ENCODE results near the gene GNS. TPM values are rescaled to one million over a fixed set of nuclear protein-coding genes. Genes with fewer than 3 reads are reported as not detected.

The GNS gene
- polyA plus RNA-seq, 3 donors from 2014 or later = 64.5 to 113 (median 109) TPM

- no peaks in the 10 kb centered on the region for H3K9me3 Mint-ChIP-seq
Measured at GRCh38 chr12:64760808-64761573, 1.8 kb upstream of the GNS start.

DNA sequence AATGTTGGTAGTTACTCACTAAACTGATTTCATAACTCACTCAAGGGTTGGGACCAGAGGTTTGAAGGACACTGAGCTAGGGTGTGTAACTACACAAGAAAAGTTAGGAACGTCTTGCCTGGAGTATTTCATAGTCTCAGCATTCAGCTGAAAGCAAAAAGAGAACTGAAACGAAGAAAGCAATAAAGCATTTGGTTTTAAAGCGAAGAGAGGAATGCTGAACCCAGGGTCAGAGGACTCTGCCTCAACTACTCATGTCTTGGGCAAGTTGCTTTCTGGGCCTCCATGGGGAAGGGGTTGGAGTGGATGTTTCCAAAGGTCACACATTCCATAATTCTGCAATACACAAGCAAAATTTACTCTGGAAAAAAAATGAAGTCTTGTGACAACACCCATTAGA, 1.4 kb downstream of the GNS start:
- peak overlapping the region; percentile 39 to 72 (median 65) for H3K4me3 Mint-ChIP-seq
- DNase-seq = no peak
- peaks cover 70 to 88% of the 10 kb centered on the region in 2 donors for H3K4me1 Mint-ChIP-seq
- H3K36me3 Mint-ChIP-seq = peaks cover 4 to 16% (median 15%) of the 10 kb centered on the region in 3 donors
- peaks cover 0 to 11% (median 10%) of the 10 kb centered on the region in 3 donors for H3K27me3 Mint-ChIP-seq (ENCODE audit: low read depth in 3 of 3)
- peak overlapping the region; percentile 73 to 94 (median 78) for H3K27ac Mint-ChIP-seq
- no peaks in the 10 kb centered on the region for H3K9me3 Mint-ChIP-seq

More at GRCh38 chr12:64760808-64761573, 1.8 kb upstream of the GNS start:
- peak; percentile 74 to 82 (median 80) for DNase-seq
- Mint-ChIP-seq H3K36me3 (peaks cover 0 to 6% (median 5%) of the 10 kb centered on the region in 3 donors), H3K4me1 (peaks cover 59 to 72% of the 10 kb centered on the region in 2 donors), H3K27ac (peak overlapping the region; percentile 87 to 98 (median 94)), H3K4me3 (peak overlapping the region; percentile 92 to 100 (median 94)), H3K27me3 (ENCODE audit: low read depth in 3 of 3) (peaks cover 0 to 11% (median 8%) of the 10 kb centered on the region in 3 donors)

- Mint-ChIP-seq H3K27me3 (ENCODE audit: low read depth in 3 of 3) (peaks cover 0 to 11% (median 10%) of the 10 kb centered on the region in 3 donors), H3K27ac (peak overlapping the region in 3 of 6 donors; percentile 39 to 68 (median 53)), H3K9me3 (no peaks in the 10 kb centered on the region), H3K4me3 (no peak overlapping the region), H3K4me1 (peaks cover 60 to 76% of the 10 kb centered on the region in 2 donors), H3K36me3 (peaks cover 4 to 22% (median 17%) of the 10 kb centered on the region in 3 donors)
- DNase-seq = no peak
Measured at GRCh38 chr12:64756376-64756775, 2.8 kb downstream of the GNS start.

DNA sequence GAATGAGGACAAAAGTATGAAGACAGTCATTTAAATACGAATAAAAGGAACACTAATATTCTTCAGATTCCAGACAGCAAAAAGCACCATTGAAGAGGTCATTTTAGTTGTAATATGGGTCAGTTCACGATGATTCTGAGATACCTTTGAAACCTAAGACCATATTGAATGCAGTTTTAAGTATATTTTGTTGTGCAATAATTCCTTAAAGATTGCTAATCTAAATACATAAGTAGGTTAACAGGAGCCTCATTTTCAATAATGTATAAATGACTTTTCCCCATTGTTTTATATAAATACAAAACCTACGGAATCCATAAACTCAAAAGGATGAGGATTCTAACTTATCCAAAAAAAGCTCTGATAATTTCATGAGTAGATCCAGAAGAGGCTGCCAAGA, 5.8 kb downstream of the GNS start:
- no peak for DNase-seq
- Mint-ChIP-seq H3K9me3 (no peaks in the 10 kb centered on the region), H3K27ac (no peak overlapping the region), H3K4me3 (no peak overlapping the region), H3K36me3 (peaks cover 14 to 35% (median 24%) of the 10 kb centered on the region in 3 donors), H3K27me3 (ENCODE audit: low read depth in 3 of 3) (peaks cover 0 to 2% (median 0%) of the 10 kb centered on the region in 3 donors), H3K4me1 (peaks cover 35 to 47% of the 10 kb centered on the region in 2 donors)

DNA sequence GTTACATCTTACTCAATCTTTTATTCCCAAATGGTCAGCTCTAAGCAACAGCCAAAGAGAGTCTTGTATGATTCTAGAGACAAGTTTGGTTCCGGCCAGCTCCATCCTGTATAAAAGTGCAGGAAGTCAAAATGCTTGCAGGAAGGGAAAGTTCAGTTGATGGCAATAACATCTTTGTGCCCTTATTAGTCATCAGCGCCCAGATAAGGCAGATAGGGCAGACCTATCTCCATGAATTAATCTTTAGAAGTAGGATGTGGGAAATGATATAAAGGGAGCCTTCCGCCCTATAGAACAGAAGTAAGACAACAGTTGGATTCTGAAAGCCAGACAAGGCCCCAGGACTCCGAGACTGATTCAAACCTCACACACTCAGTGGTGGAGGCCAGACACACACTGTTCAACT, 6.4 kb downstream of the GNS start:
- Mint-ChIP-seq H3K27ac (peak overlapping the region in 2 of 6 donors; percentile 15 to 41), H3K36me3 (peaks cover 15 to 38% (median 27%) of the 10 kb centered on the region in 3 donors), H3K4me1 (peaks cover 31 to 42% of the 10 kb centered on the region in 2 donors), H3K9me3 (no peaks in the 10 kb centered on the region), H3K27me3 (ENCODE audit: low read depth in 3 of 3) (peaks cover 0 to 2% (median 0%) of the 10 kb centered on the region in 3 donors), H3K4me3 (no peak overlapping the region)
- no peak for DNase-seq

DNA sequence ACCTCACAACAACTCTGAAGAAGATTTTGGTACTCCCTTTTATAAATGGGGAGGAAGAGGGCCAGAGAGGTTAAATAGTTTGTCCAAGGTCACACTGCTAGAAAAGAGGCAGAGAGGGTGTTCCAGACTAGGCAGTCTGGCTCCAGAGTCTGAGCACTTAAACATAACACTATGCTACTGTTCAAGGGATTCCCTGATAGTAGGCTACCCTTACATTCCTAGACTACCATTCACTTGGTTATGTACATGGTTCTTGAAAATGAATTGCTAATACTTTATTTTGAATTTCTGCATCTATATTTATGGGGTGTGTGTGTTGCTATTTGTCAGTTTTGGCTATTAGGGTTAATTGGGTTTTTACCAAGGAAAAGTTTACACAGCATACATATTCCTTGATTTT, 7.2 kb downstream of the GNS start:
- H3K36me3 Mint-ChIP-seq = peaks cover 15 to 44% (median 32%) of the 10 kb centered on the region in 3 donors

DNA sequence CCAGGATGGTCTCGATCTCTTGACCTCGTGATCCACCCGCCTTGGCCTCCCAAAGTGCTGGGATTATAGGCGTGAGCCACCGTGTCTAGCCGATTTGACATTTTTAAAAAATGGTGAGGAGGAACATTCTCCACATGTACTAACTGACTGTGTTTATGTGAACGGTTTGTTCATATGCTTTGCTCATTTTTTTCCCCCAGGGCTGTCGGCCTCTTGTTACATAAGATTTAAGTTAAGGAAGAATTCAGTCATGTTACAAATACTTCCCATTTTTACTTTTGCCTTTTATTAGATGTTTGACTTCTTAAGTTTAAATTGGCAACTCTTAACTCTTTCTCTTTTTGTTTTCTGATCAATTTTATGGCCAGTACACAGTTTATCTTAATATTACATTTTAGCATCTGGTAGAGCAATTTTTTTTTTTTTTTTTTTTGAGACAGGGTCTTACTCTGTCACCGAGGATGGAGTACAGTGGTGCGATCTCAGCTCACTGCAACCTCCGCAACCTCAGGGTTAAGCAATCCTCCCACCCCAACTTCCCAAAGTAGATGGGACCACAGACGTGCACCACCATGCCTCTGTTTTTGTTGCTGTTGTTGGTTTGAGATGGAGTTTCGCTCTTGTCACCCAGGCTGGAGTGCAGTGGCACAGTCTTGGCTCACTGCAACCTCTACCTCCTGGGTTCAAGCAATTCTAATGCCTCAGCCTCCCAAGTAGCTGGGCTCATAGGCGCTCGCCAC, 9.6 kb downstream of the GNS start:
- no peak for DNase-seq
- no peaks in the 10 kb centered on the region for H3K9me3 Mint-ChIP-seq
- peak overlapping the region in 2 of 6 donors; percentile 21 to 78 for H3K27ac Mint-ChIP-seq
- H3K4me1 Mint-ChIP-seq = peaks cover 9 to 15% of the 10 kb centered on the region in 2 donors
- no peak overlapping the region for H3K4me3 Mint-ChIP-seq
- peaks cover 0 to 2% (median 0%) of the 10 kb centered on the region in 3 donors for H3K27me3 Mint-ChIP-seq (ENCODE audit: low read depth in 3 of 3)
- H3K36me3 Mint-ChIP-seq = peaks cover 14 to 58% (median 32%) of the 10 kb centered on the region in 3 donors

More for the DNA sequence above, 7.2 kb downstream of the GNS start:
- Mint-ChIP-seq H3K4me3 (no peak overlapping the region), H3K9me3 (no peaks in the 10 kb centered on the region), H3K27ac (no peak overlapping the region), H3K4me1 (peaks cover 23 to 34% of the 10 kb centered on the region in 2 donors), H3K27me3 (ENCODE audit: low read depth in 3 of 3) (peaks cover 0 to 2% (median 0%) of the 10 kb centered on the region in 3 donors)
- no peak for DNase-seq

- Mint-ChIP-seq H3K4me3 (no peak overlapping the region), H3K9me3 (peaks cover 0 to 2% (median 0%) of the 10 kb centered on the region in 6 donors), H3K27ac (peak overlapping the region in 1 of 6 donors; percentile 67), H3K36me3 (peaks cover 22 to 60% (median 35%) of the 10 kb centered on the region in 3 donors), H3K4me1 (no peaks in the 10 kb centered on the region), H3K27me3 (ENCODE audit: low read depth in 3 of 3) (no peaks in the 10 kb centered on the region)
- DNase-seq = no peak
Measured at GRCh38 chr12:64747695-64748094, 11.5 kb downstream of the GNS start.

- peaks cover 0 to 2% (median 0%) of the 10 kb centered on the region in 6 donors for H3K9me3 Mint-ChIP-seq
- no peaks in the 10 kb centered on the region for H3K4me1 Mint-ChIP-seq
- peaks cover 23 to 60% (median 29%) of the 10 kb centered on the region in 3 donors for H3K36me3 Mint-ChIP-seq
- H3K27me3 Mint-ChIP-seq (ENCODE audit: low read depth in 3 of 3) = no peaks in the 10 kb centered on the region
- no peak for DNase-seq
- H3K27ac Mint-ChIP-seq = no peak overlapping the region
- H3K4me3 Mint-ChIP-seq = no peak overlapping the region
Measured at GRCh38 chr12:64746663-64747062, 12.5 kb downstream of the GNS start.

DNA sequence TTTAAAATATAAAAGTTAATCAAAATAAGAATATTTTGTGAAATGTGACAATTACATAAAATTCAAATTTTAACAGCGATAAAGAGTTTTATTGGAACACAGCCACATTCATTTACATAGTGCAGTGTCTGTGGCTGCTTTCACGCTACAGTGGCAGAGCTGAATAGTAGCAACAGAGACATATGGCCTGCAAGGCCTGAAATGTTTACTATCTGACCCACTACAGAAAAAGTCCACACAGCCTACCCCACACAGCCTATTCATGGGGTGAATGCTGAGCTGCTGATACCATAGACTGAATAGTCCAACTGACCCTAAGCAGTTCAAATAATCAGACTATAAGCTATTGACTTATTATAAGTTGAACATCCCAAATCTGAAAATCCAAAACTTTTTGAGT, 13.2 kb downstream of the GNS start:
- Mint-ChIP-seq H3K9me3 (peaks cover 0 to 2% (median 0%) of the 10 kb centered on the region in 6 donors), H3K36me3 (peaks cover 24 to 60% (median 34%) of the 10 kb centered on the region in 3 donors), H3K4me3 (no peak overlapping the region), H3K27me3 (ENCODE audit: low read depth in 3 of 3) (no peaks in the 10 kb centered on the region), H3K4me1 (no peaks in the 10 kb centered on the region), H3K27ac (no peak overlapping the region)
- no peak for DNase-seq

DNA sequence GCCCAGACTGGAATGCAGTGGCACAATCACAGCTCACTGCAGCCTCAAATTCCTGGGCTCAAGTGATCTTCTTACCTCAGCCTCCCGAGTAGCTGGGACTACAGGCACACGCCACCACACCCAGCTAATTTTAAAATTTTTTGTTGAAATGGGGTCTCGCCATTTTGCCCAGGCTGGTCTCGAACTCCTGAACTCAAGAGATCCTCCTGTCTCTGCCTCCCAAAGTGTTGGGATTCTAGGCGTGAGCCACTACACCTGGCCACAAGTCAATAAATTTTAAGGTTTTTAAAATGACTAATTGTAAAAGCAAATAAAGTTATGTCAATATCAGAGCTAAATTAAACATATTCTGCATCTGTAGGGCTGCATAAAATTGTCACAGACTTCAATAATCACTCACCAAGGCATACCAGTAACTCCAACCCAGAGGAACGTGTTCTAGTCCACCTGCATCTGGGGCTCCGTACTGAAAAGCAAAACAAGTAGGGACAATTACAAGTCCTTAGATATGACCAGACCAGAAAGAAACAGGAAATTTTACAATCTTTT, 13.9 kb downstream of the GNS start:
- no peak overlapping the region for H3K27ac Mint-ChIP-seq

GRCh38 chr12:64744422-64745258, 14.6 kb downstream of the GNS start:
- Mint-ChIP-seq H3K36me3 (peaks cover 34 to 71% (median 43%) of the 10 kb centered on the region in 3 donors), H3K4me1 (no peaks in the 10 kb centered on the region), H3K4me3 (no peak overlapping the region), H3K9me3 (peaks cover 0 to 2% (median 0%) of the 10 kb centered on the region in 6 donors), H3K27me3 (ENCODE audit: low read depth in 3 of 3) (no peaks in the 10 kb centered on the region), H3K27ac (peak overlapping the region in 2 of 6 donors; percentile 35 to 36)
- no peak for DNase-seq

More for the DNA sequence above, 13.9 kb downstream of the GNS start:
- no peaks in the 10 kb centered on the region for H3K27me3 Mint-ChIP-seq (ENCODE audit: low read depth in 3 of 3)
- peaks cover 29 to 66% (median 38%) of the 10 kb centered on the region in 3 donors for H3K36me3 Mint-ChIP-seq
- H3K4me3 Mint-ChIP-seq = no peak overlapping the region
- H3K4me1 Mint-ChIP-seq = no peaks in the 10 kb centered on the region
- peaks cover 0 to 2% (median 0%) of the 10 kb centered on the region in 6 donors for H3K9me3 Mint-ChIP-seq
- DNase-seq = no peak

- no peak overlapping the region for H3K4me3 Mint-ChIP-seq
- no peaks in the 10 kb centered on the region for H3K4me1 Mint-ChIP-seq
- H3K9me3 Mint-ChIP-seq = peaks cover 0 to 2% (median 0%) of the 10 kb centered on the region in 6 donors
- H3K27ac Mint-ChIP-seq = no peak overlapping the region
- no peaks in the 10 kb centered on the region for H3K27me3 Mint-ChIP-seq (ENCODE audit: low read depth in 3 of 3)
- no peak for DNase-seq
- H3K36me3 Mint-ChIP-seq = peaks cover 40 to 76% (median 47%) of the 10 kb centered on the region in 3 donors
Measured at GRCh38 chr12:64743206-64743605, 16.0 kb downstream of the GNS start.

All from immature natural killer cell (primary cell).